GM23338 (cell line): ENCODE results near the gene CYGB. TPM values are rescaled to one million over a fixed set of nuclear protein-coding genes. Genes with fewer than 3 reads are reported as not detected.

ENCODE experiments used
- ATAC-seq: fragments of 200-7000 bp; cut with Tn5 transposase; 3 replicates; pipeline ENCODE4 v1.9.1; 2020
- DNase-seq: peaks from one replicate; pipeline ENCODE4 v3.0.0-alpha.2; 2015; ENCODE audit warnings: low spot score
- H2AFZ ChIP-seq: fragments of 200-600 bp; sonication (generic); 2 replicates; pipeline ENCODE4 v1.8.0; 2016; ENCODE audit warnings: antibody characterized with exemption, mild to moderate bottlenecking, moderate library complexity
- H3F3A ChIP-seq: fragments of 200-600 bp; sonication (generic); replicated peaks from 2 replicates; pipeline ENCODE4 v1.8.0; 2017; ENCODE audit warnings: antibody characterized with exemption, mixed run types, low read depth
- H3K27ac ChIP-seq: fragments of 200-600 bp; sonication (generic); 2 replicates; pipeline ENCODE4 v1.6.1; 2016; ENCODE audit warnings: low read depth
- H3K27me3 ChIP-seq: fragments of 200-600 bp; sonication (generic); 2 replicates; pipeline ENCODE4 v1.8.0; 2016; ENCODE audit warnings: mild to moderate bottlenecking, mixed run types, moderate library complexity; ENCODE audit not compliant: insufficient read depth
- H3K36me3 ChIP-seq: fragments of 200-600 bp; sonication (generic); 2 replicates; pipeline ENCODE4 v1.8.0; 2016; ENCODE audit warnings: mild to moderate bottlenecking; ENCODE audit not compliant: insufficient read depth
- H3K4me1 ChIP-seq: fragments of 200-600 bp; sonication (generic); 2 replicates; pipeline ENCODE4 v1.8.0; 2016; ENCODE audit warnings: mild to moderate bottlenecking, moderate library complexity; ENCODE audit not compliant: insufficient read depth
- H3K4me2 ChIP-seq: fragments of 200-600 bp; sonication (generic); 2 replicates; pipeline ENCODE4 v1.7.1; 2017; ENCODE audit warnings: mixed run types
- H3K4me3 ChIP-seq: fragments of 200-600 bp; sonication (generic); 2 replicates; pipeline ENCODE4 v1.6.1; 2016; ENCODE audit warnings: mixed run types
- H3K79me2 ChIP-seq: fragments of 200-600 bp; sonication (generic); replicated peaks from 2 replicates; pipeline ENCODE4 v1.8.0; 2017; ENCODE audit warnings: mild to moderate bottlenecking; ENCODE audit not compliant: insufficient read depth
- H3K9me2 ChIP-seq: fragments of 200-600 bp; sonication (generic); 2 replicates; pipeline ENCODE4 v1.8.0; 2017; ENCODE audit not compliant: insufficient read depth
- H4K20me1 ChIP-seq: fragments of 200-600 bp; sonication (generic); replicated peaks from 2 replicates; pipeline ENCODE4 v1.8.0; 2017; ENCODE audit warnings: mild to moderate bottlenecking; ENCODE audit not compliant: insufficient read depth
- H3K27ac Mint-ChIP-seq: 2 replicates; pipeline ENCODE4 v1.8.0; 2020; ENCODE audit warnings: inconsistent platforms, mild to moderate bottlenecking, moderate library complexity, mixed read lengths
- H3K27me3 Mint-ChIP-seq: 3 replicates; pipeline ENCODE4 v1.8.0; 2022; ENCODE audit warnings: low read depth, mild to moderate bottlenecking, moderate library complexity, mixed read lengths, inconsistent platforms; ENCODE audit not compliant: insufficient read depth, poor library complexity
- H3K36me3 Mint-ChIP-seq: 3 replicates; pipeline ENCODE4 v1.8.0; 2021; ENCODE audit warnings: low read depth, mild to moderate bottlenecking, inconsistent platforms, moderate library complexity, mixed read lengths
- H3K4me1 Mint-ChIP-seq: 3 replicates; pipeline ENCODE4 v1.8.0; 2020; ENCODE audit warnings: mild to moderate bottlenecking, inconsistent platforms, mixed read lengths
- H3K4me3 Mint-ChIP-seq: 3 replicates; pipeline ENCODE4 v1.8.0; 2021; ENCODE audit warnings: moderate library complexity, mild to moderate bottlenecking, inconsistent platforms, mixed read lengths
- H3K9me3 Mint-ChIP-seq: 3 replicates; pipeline ENCODE4 v1.8.0; 2020; ENCODE audit warnings: moderate library complexity, mild to moderate bottlenecking, inconsistent platforms, mixed read lengths
- EZH2phosphoT487 ChIP-seq: fragments of 200-600 bp; sonication (generic); IDR thresholded peaks from one replicate; pipeline ENCODE4 v1.8.1; 2018; ENCODE audit warnings: antibody characterized with exemption; ENCODE audit not compliant: unreplicated experiment
- POLR2AphosphoS5 ChIP-seq: IDR thresholded peaks from 2 replicates; pipeline ENCODE4 v1.6.1; 2016; ENCODE audit warnings: antibody characterized with exemption, low read depth
- STAT1 ChIP-seq: IDR thresholded peaks from one replicate; pipeline ENCODE4 v1.6.1; 2016; ENCODE audit warnings: antibody characterized with exemption; ENCODE audit not compliant: unreplicated experiment
- ZNF114 ChIP-seq: fragments of 250-450 bp; sonication (Bioruptor Pico); IDR thresholded peaks from 2 replicates; pipeline ENCODE4 v1.5.0; 2020; ENCODE audit warnings: mild to moderate bottlenecking, moderate library complexity
- ZNF331 ChIP-seq: fragments of 250-450 bp; sonication (Bioruptor Pico); IDR thresholded peaks from 2 replicates; pipeline ENCODE4 v1.5.0; 2020; ENCODE audit warnings: low read depth, mild to moderate bottlenecking, moderate library complexity
- polyA plus RNA-seq: library from polyadenylated mRNA; unstranded; fragments of >200 nt; fragmentation: Nextera tagmentation; extraction: Ambion mirVana; gene quantifications from 2 replicates; pipeline ENCODE4 v1.2.1, GENCODE V29; 2016
- total RNA-seq: library from RNA; depleted of rRNA; stranded (reverse); fragments of >200 nt; shearing (Covaris generic); gene quantifications from 2 replicates; pipeline ENCODE4 v1.2.3, GENCODE V29; 2014
- TF ChIP-seq, protein P1 (sequence below): IDR thresholded peaks from one replicate; pipeline ENCODE4 v1.6.1; 2018; ENCODE audit warnings: antibody characterized with exemption; ENCODE audit not compliant: unreplicated experiment
- TF ChIP-seq, protein P2 (sequence below): IDR thresholded peaks from 2 replicates; pipeline ENCODE4 v1.6.1; 2016; ENCODE audit warnings: antibody characterized with exemption

CYGB gene
- total and polyA plus RNA-seq, 2 experiments from 2014 or later = 1.2 to 1.7 TPM

GRCh38 chr17:76578376-76578775 lies 40.9 kb upstream of the CYGB start (continued):
- TF ChIP-seq, protein P1, sequence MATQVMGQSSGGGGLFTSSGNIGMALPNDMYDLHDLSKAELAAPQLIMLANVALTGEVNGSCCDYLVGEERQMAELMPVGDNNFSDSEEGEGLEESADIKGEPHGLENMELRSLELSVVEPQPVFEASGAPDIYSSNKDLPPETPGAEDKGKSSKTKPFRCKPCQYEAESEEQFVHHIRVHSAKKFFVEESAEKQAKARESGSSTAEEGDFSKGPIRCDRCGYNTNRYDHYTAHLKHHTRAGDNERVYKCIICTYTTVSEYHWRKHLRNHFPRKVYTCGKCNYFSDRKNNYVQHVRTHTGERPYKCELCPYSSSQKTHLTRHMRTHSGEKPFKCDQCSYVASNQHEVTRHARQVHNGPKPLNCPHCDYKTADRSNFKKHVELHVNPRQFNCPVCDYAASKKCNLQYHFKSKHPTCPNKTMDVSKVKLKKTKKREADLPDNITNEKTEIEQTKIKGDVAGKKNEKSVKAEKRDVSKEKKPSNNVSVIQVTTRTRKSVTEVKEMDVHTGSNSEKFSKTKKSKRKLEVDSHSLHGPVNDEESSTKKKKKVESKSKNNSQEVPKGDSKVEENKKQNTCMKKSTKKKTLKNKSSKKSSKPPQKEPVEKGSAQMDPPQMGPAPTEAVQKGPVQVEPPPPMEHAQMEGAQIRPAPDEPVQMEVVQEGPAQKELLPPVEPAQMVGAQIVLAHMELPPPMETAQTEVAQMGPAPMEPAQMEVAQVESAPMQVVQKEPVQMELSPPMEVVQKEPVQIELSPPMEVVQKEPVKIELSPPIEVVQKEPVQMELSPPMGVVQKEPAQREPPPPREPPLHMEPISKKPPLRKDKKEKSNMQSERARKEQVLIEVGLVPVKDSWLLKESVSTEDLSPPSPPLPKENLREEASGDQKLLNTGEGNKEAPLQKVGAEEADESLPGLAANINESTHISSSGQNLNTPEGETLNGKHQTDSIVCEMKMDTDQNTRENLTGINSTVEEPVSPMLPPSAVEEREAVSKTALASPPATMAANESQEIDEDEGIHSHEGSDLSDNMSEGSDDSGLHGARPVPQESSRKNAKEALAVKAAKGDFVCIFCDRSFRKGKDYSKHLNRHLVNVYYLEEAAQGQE = no peak
- no peak for TF ChIP-seq EZH2phosphoT487
- TF ChIP-seq, protein P2, sequence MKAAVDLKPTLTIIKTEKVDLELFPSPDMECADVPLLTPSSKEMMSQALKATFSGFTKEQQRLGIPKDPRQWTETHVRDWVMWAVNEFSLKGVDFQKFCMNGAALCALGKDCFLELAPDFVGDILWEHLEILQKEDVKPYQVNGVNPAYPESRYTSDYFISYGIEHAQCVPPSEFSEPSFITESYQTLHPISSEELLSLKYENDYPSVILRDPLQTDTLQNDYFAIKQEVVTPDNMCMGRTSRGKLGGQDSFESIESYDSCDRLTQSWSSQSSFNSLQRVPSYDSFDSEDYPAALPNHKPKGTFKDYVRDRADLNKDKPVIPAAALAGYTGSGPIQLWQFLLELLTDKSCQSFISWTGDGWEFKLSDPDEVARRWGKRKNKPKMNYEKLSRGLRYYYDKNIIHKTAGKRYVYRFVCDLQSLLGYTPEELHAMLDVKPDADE = no peak

GRCh38 chr17:76577876-76578275 lies 40.4 kb upstream of the CYGB start:
- Mint-ChIP-seq H3K4me3 (no peak overlapping the region), H3K9me3 (no peaks in the 10 kb centered on the region; the same call in 2 of the 3 replicates), H3K36me3 (no peaks in the 10 kb centered on the region), H3K27ac (no peak overlapping the region), H3K27me3 (peaks cover 11% of the 10 kb centered on the region), H3K4me1 (peaks cover 7% of the 10 kb centered on the region; the same call in 2 of the 3 replicates)
- no peaks in the 10 kb centered on the region for H3K36me3 ChIP-seq
- ATAC-seq (no peak), DNase-seq (no peak)
- H3K4me2 ChIP-seq = no peak overlapping the region
- TF ChIP-seq EZH2phosphoT487 (no peak), POLR2AphosphoS5 (no peak), ZNF331 (no peak), ZNF114 (CRISPR knock-in tag) (no peak), STAT1 (no peak)
- no peaks in the 10 kb centered on the region; the same call in 1 of the 2 replicates for H4K20me1 ChIP-seq
- H3K79me2 ChIP-seq = no peaks in the 10 kb centered on the region
- H3K4me1 ChIP-seq = peaks cover 7% of the 10 kb centered on the region
- H3K4me3 ChIP-seq = no peak overlapping the region
- no peak overlapping the region for H2AFZ ChIP-seq
- no peak overlapping the region for H3K27ac ChIP-seq
- H3K27me3 ChIP-seq = peaks cover 30% of the 10 kb centered on the region
- H3K9me2 ChIP-seq = no peaks in the 10 kb centered on the region
- no peaks in the 10 kb centered on the region for H3F3A ChIP-seq

DNA sequence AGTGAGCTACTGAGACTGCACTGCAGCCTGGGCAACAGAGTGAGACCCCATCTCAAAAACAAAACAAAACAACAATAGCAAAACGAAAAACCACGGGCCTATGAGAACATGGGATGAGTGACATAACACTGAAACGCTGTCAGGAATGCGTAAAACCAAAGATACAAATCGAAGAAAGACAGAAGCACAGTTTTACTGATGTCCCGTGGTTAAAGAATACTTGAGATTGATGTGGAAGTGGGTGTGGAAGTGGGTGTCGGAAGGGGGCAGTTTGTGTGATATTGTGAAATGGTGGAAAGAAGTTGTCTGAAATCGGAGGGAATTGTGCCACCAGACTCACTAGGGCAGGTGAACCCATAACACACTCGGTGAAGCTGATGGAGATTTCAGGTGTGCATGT lies 38.7 kb upstream of the CYGB start:
- Mint-ChIP-seq H3K4me1 (peaks cover 6% of the 10 kb centered on the region; the same call in 2 of the 3 replicates), H3K27ac (no peak overlapping the region), H3K36me3 (no peaks in the 10 kb centered on the region), H3K9me3 (no peaks in the 10 kb centered on the region; the same call in 2 of the 3 replicates), H3K27me3 (peaks cover 7% of the 10 kb centered on the region), H3K4me3 (no peak overlapping the region)
- ATAC-seq = no peak
- Histone ChIP-seq H4K20me1 (no peaks in the 10 kb centered on the region; the same call in 1 of the 2 replicates), H3K4me3 (no peak overlapping the region), H3K27ac (no peak overlapping the region), H3F3A (no peaks in the 10 kb centered on the region), H3K36me3 (no peaks in the 10 kb centered on the region), H3K4me1 (peaks cover 7% of the 10 kb centered on the region), H3K79me2 (no peaks in the 10 kb centered on the region), H3K27me3 (peaks cover 15% of the 10 kb centered on the region; the same call in 1 of the 2 replicates), H2AFZ (no peak overlapping the region), H3K4me2 (no peak overlapping the region), H3K9me2 (no peaks in the 10 kb centered on the region)
- DNase-seq = no peak
- TF ChIP-seq ZNF331 = no peak
